ENCODE results near the gene EMD. TPM values are rescaled to one million over a fixed set of nuclear protein-coding genes. Genes with fewer than 3 reads are reported as not detected.

EMD gene
- total RNA-seq, 1 donor from 2014 or later: 55.9 TPM

DNA sequence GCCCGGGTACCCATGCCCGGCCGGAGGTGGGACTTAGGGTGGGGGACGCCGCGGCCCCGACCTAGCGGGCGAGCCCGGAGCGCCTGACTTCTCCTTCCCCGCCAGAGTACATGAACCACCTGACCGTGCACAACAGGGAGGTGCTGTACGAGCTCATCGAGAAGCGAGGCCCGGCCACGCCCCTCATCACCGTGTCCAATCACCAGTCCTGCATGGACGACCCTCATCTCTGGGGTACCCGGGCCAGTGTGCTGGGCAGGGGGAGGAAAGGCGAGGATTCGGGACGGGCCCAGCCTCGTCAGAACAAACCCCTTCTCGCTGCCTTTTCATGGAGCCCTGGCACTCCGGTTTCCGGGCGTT, 32.9 kb downstream of the EMD start:
- intact Hi-C loops (cut with micrococcal nuclease): loop anchor here (1.0 to 5.0 kb wide), 5 partner anchors 13 to 105 kb away; partner anchors contain the start of genes ATP6AP1, FAM3A and LAGE3

DNA sequence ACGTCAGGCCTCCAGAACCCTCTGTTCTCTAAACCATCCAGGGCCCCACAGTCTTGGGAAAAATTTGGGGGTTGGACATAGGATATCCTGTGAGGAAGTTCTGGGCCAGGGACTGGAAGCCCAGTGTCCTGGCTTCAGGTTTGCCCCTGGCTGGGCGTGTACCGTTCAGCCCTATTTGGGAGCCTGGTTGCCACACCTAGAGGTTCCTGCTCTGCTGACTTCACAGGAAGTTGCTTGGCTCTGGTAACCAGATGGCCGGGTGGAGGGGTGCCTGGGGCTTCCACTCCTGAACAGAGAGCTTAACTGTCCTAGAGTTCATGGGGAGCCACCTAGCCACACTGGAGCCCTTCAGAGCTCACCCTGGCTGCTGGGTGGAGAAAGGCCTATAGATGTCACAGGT, 33.4 kb downstream of the EMD start:
- intact Hi-C loops (cut with micrococcal nuclease): loop anchor here (1.0 to 5.0 kb wide), 4 partner anchors 16 to 105 kb away; partner anchors contain the start of genes ATP6AP1, FAM3A and LAGE3

- intact Hi-C loops (cut with micrococcal nuclease): loop anchor here (5.0 kb wide), 1 partner anchor 104 kb away; the partner anchor contains the start of gene FAM3A
Observed at GRCh38 chrX:154413142-154413541, 34.0 kb downstream of the EMD start.

DNA sequence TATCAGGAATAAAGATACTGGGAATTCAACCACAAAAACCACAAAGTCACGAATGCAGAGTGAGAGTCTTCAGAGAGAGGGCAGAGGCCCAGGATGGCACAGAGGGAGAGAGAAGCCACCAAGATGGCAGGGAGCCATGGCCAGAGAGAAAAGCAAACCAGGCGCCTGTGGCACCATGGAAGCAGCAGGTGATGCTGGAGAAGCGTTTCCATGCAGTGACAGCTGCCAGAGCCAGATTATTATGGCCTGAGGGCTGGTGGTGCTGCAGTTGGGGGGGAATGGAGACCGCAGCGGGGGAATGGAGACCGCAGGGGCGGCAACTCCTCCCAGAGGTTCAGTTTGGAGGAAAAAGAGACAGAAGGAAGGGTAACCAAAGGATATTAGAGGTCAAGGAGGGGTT, 38.1 kb downstream of the EMD start:
- intact Hi-C loops (cut with micrococcal nuclease): no loop called here

DNA sequence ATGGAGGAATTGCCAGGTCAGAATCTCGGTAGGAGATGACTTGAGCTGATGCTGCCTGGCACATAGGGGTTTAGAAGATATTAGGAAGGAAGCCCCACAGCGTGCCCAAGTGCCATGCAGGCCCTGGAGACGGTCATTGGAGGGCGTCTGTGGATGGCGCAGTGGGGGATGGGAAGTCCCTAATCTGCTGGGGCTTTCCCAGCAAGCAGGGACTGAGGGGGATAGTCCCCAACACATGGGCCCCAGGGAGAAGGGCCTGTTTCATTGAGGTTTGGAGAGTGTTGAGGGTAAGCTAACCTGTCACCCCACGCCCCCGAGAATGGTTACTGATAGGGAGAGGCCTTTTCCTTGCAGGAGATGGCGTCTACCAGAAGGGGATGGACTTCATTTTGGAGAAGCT, 40.1 kb downstream of the EMD start:
- intact Hi-C loops (cut with micrococcal nuclease): no loop called here

DNA sequence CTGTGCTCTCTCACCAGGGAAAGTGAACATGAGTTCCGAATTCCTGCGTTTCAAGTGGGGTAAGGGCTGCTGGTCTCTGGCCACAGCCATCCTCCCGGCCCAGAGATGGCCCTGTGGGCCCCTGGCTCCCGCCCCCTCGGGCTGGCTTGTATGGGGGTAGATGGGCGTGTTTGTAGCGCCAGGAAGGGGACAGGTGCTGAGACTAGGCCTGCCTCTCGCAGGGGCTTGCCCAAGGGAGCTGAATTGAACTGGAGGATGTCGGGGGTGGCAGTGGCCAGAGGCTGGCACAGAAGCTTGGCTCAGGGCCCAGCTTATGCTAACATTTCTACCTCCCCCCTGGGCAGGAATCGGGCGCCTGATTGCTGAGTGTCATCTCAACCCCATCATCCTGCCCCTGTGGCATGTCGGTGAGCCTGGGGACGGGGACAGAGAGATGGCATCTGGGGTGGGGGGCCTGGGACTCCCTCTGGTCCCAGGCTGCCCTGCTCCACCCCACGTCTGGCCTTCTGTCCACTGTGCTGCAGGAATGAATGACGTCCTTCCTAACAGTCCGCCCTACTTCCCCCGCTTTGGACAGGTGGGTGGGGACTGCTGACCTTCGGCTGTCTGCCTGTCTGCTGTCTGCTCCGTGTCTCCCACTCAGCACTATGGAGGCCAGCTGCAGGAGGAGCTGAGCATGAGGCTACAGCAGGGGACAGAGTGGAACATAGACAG, 40.8 kb downstream of the EMD start:
- intact Hi-C loops (cut with micrococcal nuclease): no loop called here

- intact Hi-C loops (cut with micrococcal nuclease): no loop called here
Observed at GRCh38 chrX:154420402-154420756, 41.3 kb downstream of the EMD start.

DNA sequence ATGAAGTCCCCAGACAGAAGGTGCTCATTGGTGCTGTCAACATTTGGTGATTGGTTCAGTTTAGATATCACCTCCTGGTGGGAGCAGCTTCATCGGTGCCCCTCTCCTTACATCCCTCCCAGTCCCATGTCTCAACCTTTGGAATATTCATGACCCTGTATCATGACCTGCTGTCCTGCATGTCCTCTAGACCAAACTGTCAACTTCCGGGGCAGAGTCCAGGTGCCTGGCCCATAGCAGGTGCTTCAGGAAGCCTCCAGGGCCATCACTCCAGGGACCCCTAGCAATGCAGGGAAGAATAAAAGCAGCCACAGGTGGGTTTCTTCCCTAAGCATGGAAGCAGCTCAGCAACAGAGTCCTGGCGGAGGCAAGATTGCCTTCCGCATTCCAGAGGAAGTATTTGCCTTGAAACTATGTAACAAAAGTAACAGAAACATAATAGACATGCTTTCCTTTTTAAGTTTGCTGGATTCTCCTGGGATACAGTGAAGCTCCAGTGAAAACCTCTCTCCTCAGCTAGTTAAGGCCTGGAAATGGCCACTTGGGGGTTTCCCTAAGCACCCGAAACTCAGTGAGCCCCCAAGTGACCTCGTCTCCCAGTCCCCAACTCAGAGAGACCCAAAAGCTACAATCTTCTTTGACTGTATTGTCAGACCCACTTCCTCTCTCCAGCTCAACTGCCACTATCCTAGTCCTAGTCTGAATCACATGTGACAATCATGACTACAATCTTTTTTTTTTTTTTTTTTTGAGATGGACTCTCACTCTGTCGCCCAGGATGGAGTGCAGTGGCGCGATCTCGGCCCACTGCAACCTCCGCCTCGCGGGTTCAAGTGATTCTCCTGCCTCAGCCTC, 48.0 kb downstream of the EMD start:
- intact Hi-C loops (cut with micrococcal nuclease): no loop called here

DNA sequence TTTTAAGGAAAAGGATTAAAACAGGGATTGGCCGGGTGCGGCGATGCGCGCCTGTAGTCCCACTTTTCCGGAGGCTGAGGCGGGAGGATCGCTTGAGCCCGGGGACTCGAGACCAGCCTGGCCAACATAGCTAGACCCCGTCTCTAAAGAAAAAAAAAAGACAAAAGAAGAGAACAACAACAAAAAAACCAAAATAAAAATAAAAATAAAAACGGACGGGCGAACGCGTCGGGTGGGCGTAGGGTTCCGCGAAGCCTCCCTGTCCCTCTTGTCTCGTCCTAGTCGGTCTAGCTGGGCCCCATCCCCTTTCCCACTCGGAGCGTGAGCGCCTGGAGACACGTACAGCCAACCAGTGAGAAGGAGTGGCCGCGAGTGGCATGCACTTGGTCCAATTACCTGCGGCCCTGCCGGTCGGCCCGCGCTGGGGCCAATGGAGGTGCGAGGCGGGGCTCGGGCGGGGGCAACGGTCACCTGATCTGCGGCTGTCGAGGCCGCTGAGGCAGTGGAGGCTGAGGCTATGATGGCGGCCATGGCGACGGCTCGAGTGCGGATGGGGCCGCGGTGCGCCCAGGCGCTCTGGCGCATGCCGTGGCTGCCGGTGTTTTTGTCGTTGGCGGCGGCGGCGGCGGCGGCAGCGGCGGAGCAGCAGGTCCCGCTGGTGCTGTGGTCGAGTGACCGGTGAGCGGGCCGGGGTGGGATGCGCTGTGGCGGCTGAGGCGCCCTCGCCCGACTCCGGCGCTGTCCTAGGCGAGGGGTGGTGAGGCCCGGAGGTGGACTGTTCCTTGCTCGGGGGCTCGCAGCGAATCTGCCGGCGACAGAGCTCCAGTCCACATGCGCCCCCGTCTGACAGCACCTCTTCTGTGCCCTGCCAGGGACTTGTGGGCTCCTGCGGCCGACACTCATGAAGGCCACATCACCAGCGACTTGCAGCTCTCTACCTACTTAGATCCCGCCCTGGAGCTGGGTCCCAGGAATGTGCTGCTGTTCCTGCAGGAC, 49.4 kb downstream of the EMD start, which contains the start of gene ATP6AP1:
ATP6AP1 (plus strand) TSS at position 502 of the 996 bp plus-strand sequence; CDS start at position 518, 16 bp downstream.
- intact Hi-C loops (cut with micrococcal nuclease): loop anchor here (1.0 kb wide), 4 partner anchors 8 to 88 kb away; partner anchors contain the start of genes FAM3A and SLC10A3

DNA sequence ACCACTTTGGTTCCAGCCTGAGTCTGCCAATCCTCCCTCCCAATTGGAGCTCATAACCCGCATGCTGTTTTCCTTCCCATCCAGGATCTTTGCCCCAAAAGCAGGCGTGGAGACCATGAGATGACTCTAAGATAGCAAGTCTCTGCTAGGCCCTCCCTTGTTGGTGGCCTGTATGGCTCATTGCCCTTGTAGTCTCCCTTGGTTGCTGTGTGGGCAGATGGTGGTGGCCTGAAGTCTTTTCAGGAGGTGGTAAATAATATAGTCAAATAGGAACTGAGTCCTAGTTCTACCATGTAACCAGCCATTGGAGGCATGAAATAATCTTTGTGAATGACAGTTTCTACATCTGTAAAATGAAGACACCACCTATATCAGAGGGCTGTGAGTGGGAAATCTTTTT, 50.6 kb downstream of the EMD start:
- intact Hi-C loops (cut with micrococcal nuclease): no loop called here

DNA sequence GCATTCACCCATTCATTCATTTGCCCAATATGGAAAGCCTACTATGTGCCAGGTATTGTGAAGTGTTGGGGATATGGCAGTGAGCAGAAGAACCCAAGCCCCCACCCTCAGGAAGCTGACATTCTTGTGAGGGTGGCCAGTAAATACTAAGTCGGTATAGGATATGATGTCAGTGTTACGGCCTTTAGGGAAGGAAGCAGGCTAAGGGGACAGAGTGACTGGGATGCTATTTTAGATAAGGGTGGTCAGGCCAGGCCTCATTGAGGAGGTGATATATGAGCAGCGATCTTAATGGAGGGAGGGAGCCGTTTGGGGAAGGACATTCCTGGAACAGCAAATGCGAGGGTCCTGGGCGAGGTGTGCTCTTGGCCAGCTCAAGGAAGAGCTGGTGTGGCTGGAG, 51.4 kb downstream of the EMD start:
- intact Hi-C loops (cut with micrococcal nuclease): no loop called here

DNA sequence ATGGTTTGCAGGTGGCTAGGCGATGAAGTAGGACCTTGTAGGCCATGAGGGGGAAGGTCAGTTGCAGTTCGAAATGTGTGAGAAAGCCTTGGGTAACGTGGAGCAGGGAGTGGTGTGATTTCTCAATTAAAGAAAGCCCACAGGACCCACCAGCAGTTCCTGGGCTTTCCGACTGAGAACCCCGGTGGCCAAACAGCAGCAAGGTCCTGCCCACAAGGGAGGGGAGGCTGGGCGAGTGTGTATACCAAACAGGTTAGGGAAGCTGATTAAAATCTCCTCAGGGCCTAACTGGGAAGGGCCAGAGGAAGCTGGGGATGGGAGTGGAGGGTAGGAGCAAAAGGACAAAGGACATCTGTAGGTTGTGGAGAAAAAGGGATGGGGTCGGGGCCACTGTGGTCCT, 51.8 kb downstream of the EMD start:
- intact Hi-C loops (cut with micrococcal nuclease): no loop called here

Other genes starting within 250 kb of the EMD start
- gene OPN1LW, start 235.1 kb upstream of the EMD start, total RNA-seq: not detected in 2 replicates
- gene OPN1MW, start 196.7 kb upstream of the EMD start, total RNA-seq: not detected in 2 replicates
- gene OPN1MW2, start 159.5 kb upstream of the EMD start, total RNA-seq: not detected in 2 replicates
- not detected in 2 replicates for gene OPN1MW3, start 121.7 kb upstream of the EMD start, total RNA-seq
- not detected in 2 replicates for gene TEX28, start 84.2 kb upstream of the EMD start, total RNA-seq
- gene TKTL1, start 83.5 kb upstream of the EMD start, total RNA-seq: 1.1 and 1.5 TPM in 2 replicates
- 1,498 and 1,525 TPM in 2 replicates for gene FLNA, start 4.7 kb upstream of the EMD start, total RNA-seq
- gene RPL10, start 19.1 kb downstream of the EMD start, total RNA-seq: 2,525 and 2,615 TPM in 2 replicates
- gene DNASE1L1, start 30.0 kb downstream of the EMD start, total RNA-seq: 17.3 and 21.8 TPM in 2 replicates
- gene TAFAZZIN, start 32.2 kb downstream of the EMD start, total RNA-seq: 91.3 and 91.8 TPM in 2 replicates
- 61.3 and 63.8 TPM in 2 replicates for gene ATP6AP1, start 49.4 kb downstream of the EMD start, total RNA-seq
- gene GDI1, start 57.9 kb downstream of the EMD start, total RNA-seq: 119 TPM in 2 replicates
- 85.2 and 90.9 TPM in 2 replicates for gene FAM50A, start 64.8 kb downstream of the EMD start, total RNA-seq
- gene PLXNA3, start 79.0 kb downstream of the EMD start, total RNA-seq: 37.3 and 43.8 TPM in 2 replicates
- 56.8 and 58.6 TPM in 2 replicates for gene LAGE3, start 100.0 kb downstream of the EMD start, total RNA-seq
- 45.4 and 47.8 TPM in 2 replicates for gene UBL4A, start 107.3 kb downstream of the EMD start, total RNA-seq
- gene SLC10A3, start 111.3 kb downstream of the EMD start, total RNA-seq: 23.4 and 25.2 TPM in 2 replicates
- 30.9 and 31.0 TPM in 2 replicates for gene FAM3A, start 136.9 kb downstream of the EMD start, total RNA-seq
- 70.1 and 72.7 TPM in 2 replicates for gene G6PD, start 167.6 kb downstream of the EMD start, total RNA-seq
- gene IKBKG, start 168.3 kb downstream of the EMD start, total RNA-seq: 47.7 and 47.9 TPM in 2 replicates
- gene CTAG1A, start 205.8 kb downstream of the EMD start, total RNA-seq: not detected in 2 replicates
- not detected in 2 replicates for gene CTAG1B, start 240.0 kb downstream of the EMD start, total RNA-seq